Left ventricle myocardium superior (tissue), 1 donor: ENCODE data around the gene STRADA. TPM values are rescaled to one million over a fixed set of nuclear protein-coding genes. Genes with fewer than 3 reads are reported as not detected.
A peak's percentile ranks its signal among the peaks of the same experiment; 100 is the strongest.
"Not testable (repeated sequence)": the region's sequence is repeated elsewhere in the genome, so short reads cannot be mapped to it uniquely, and the experiment has no call there.

Experiments
- ATAC-seq: fragments of 200-7000 bp; cut with Tn5 transposase; one replicate; pipeline ENCODE4 v1.9.1; 2020; ENCODE audit warnings: mild to moderate bottlenecking, moderate library complexity
- DNase-seq: peaks from one replicate; pipeline ENCODE4 v3.0.0-alpha.2; 2020
- intact Hi-C: fragments of 100-400 bp; cut with micrococcal nuclease; formaldehyde crosslinking; loops from one replicate; pipeline ENCODE4 v1.11.0; 2022
- total RNA-seq: library from RNA; stranded (reverse); fragmentation: NEBNext Ultra II Directional; extraction: Animal tissue kit (Norgen Biotek cat#: 25700); gene quantifications from one replicate; pipeline ENCODE4 v1.2.1, GENCODE V29; 2021
- donor health status: DM: no; HTN: yes; CAD: no; lungs with severe emphysema.

Gene STRADA
- total RNA-seq, 1 donor from 2014 or later = 16.0 TPM

- no peak for ATAC-seq
- intact Hi-C loops = no loop called here
These were observed 19.4 kb upstream of the STRADA start for GRCh38 chr17:63760771-63761539.

GRCh38 chr17:63758428-63758827, 16.8 kb upstream of the STRADA start:
- ATAC-seq (no peak), DNase-seq (no peak)
- intact Hi-C loops = no loop called here

More at GRCh38 chr17:63760771-63761539, 19.4 kb upstream of the STRADA start:
- no peak for DNase-seq

DNA sequence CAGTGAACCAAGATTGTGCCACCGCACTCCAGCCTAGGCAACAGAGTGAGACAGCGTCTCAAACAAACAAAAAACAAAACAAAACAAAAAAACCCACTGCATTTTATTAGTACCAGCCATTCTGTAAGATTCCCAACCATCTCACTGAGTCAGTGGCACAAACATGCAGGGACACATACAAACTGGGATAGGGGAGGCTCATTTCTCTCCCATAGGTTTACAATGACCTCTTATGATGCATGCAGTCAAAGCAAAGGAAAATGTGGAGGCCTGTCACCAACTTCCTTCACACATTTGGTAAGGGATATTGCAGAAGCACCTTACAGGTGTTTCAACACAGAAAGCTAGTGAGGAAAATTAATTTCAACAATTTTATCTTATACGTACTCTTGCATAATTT, 12.4 kb upstream of the STRADA start:
- intact Hi-C loops = no loop called here
- DNase-seq (no peak), ATAC-seq (no peak)

DNA sequence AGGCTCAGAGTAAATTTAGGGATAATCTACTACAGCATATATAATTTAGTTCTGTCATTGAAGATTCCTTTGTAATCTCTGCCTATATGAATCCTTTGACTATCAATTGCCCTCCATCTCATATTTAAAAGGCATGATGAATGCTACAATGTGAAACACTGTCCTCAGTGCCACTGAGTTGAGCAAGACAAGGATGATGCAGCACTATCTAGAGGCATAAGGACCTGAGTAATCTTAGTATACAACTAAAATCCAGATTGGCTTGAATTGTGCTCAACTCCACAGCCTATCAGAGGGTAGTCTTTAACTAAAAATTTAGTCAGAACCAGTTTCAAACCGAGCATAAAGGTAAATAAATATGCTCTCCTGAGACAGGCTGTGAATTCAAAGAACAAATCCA, 11.6 kb upstream of the STRADA start:
- no peak for ATAC-seq
- intact Hi-C loops = no loop called here
- DNase-seq = no peak

DNA sequence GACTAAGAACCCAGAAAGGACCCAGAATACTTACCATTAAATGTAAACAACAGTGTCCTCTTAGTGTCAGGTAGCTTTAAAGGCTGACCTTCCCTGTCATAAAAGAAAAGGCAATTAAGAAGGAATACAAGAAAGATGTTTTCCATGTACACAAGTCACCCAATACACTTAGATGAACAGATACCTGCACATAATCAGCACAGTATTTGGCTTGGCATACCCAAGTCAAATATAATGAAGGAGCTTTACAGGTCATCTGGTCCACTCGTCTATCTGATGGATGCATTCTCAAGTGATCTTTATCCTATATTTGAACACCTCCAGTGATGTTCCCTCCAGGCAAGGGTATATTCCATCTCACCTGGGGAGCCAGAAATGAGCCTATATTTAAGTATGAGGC, 11.1 kb upstream of the STRADA start:
- DNase-seq (no peak), ATAC-seq (no peak)
- intact Hi-C loops = no loop called here

GRCh38 chr17:63751806-63752205, 10.2 kb upstream of the STRADA start:
- DNase-seq (no peak), ATAC-seq (no peak)
- intact Hi-C loops = no loop called here

GRCh38 chr17:63741143-63741407, 524 bp downstream of the STRADA start:
- intact Hi-C loops = no loop called here
- DNase-seq = no peak
- ATAC-seq = peak; percentile 50

DNA sequence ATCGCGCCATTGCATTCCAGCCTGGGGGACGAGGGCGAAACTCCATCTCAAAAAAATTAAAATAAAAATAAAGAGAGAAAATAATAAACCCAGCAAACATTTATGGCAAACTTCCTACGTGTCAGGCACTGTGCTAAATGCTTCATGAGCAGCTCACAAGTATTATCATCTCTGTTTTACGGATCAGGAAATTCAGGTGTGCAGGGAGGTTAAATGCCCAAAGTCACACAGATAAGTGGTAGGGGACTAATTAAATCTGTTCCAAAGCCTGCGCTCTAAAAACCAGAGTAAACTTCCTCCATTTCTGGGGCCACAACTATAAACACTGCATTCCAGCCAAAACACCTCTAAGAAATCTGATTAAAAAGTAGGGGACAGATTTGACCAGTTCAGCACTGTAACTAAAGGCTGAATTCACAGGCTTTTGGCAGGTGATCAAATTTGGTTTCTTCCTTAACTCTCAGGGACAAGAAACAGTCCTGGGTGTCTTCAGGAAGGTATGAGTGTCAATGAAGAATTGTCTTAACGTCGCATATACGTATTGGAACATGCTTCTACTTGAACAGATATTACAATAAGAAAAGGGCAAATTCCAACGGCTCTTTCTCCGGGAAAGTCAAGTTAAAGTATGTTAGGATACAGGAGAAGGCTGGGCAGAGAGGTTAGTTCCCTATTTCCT, 996 bp downstream of the STRADA start:
- intact Hi-C loops = no loop called here
- DNase-seq (no peak), ATAC-seq (no peak)

DNA sequence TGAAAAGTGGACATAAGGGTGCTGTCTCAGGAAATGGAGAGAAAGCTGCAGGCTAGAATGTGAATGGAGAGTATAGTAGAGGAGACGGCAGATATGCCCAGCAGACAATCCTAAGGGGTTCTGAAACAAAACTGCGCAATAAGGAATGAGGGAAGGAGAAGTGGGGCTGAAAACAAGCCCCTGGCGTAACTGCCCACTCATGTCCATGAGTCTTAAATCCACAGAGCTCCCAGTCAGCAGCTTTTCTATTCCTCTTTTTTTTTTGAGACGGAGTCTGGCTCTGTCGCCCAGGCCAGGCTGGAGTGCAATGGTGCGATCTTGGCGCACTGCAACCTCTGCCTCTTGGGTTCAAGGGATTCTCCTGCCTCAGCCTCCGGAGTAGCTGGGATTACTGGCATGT, 5.9 kb downstream of the STRADA start:
- intact Hi-C loops = no loop called here
- ATAC-seq (no peak), DNase-seq (no peak)

- no peak for DNase-seq
- intact Hi-C loops = no loop called here
- ATAC-seq = peak; percentile 57
These were observed 19.2 kb downstream of the STRADA start for GRCh38 chr17:63722403-63722802.

GRCh38 chr17:63720194-63720593, 21.4 kb downstream of the STRADA start:
- ATAC-seq, intact Hi-C loops, DNase-seq: not testable (repeated sequence)

GRCh38 chr17:63718988-63719387, 22.6 kb downstream of the STRADA start:
- intact Hi-C loops = no loop called here
- no peak for ATAC-seq

GRCh38 chr17:63716426-63716825, 25.2 kb downstream of the STRADA start:
- intact Hi-C loops = no loop called here
- ATAC-seq = no peak
- DNase-seq = no peak

More at GRCh38 chr17:63718988-63719387, 22.6 kb downstream of the STRADA start:
- DNase-seq = no peak

DNA sequence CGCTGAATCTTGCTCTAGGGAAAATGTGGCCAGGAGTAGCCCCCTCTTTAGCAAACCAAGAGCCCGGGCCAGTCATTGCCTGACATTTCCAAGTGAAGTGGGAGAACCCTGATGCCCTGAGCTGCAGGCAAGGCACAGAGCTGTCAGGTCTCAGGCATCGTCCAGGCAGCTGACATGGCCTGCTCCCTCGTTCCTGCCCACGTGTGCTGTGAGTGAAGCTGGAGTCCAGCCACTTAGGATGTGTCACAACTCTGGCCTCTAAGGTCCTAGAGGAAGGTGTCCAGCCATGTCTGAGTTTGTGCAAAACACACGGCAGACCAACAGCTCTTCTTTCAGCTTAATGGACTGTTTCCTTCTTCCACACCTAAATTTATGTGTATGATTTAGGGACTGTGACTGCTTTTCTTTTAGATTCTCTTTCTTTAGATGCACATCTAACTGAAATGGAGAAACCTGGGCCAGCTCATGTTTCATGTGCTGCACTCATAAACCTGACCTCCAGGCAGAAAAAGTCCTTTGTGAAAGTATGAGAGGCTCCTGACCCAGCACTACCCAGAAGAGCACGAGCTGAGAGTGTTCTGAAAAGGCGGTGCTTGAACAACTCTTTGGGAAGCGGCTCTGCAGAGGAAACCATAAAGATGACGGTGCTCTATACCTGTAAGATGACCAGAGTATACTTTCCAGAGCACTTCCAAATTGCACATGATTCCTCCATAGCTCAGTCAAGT, 26.9 kb downstream of the STRADA start:
- DNase-seq (no peak), ATAC-seq (peak; percentile 91)
- intact Hi-C loops = no loop called here

DNA sequence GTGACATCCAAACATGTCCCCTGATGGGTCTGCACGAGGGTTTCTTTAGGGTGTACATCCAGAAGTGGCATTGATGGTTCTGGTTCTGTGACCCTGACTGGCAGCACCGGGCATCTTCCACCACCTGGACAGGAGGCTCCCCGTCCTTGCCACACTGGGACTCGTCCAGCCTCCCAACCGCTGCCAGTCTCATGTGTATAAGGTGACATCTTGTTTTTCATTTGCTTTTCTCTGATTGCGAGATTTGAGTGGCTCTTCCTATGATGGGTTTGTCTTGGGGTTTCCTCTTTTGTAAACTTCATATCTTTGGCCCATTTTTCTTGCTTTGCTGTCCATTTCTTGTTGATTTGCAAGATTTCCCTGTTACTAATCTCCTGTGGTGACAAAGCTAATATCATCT, 32.5 kb downstream of the STRADA start:
- DNase-seq (no peak), ATAC-seq (no peak)

DNA sequence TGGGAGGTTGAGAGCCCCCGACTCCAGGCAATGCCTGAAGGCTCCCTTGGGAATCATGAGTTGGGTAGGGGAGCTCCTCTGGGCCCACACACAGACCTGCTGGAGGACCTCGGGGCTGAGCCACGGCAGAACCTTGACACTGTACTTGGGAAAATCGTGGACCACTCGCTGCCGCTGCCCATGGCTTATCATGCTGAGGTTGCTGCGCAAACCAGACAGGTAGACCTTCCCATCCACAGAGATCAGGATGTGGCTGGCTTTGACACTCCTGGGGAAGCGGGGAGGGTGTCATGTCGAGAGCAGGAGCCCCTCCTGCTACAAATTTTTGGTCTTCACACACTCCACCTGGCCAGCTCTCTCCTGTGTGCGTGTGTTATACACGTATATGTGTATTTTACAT, 34.4 kb downstream of the STRADA start:
- ATAC-seq (no peak), DNase-seq (no peak)
- intact Hi-C loops = no loop called here

More for the DNA sequence above, 32.5 kb downstream of the STRADA start:
- intact Hi-C loops = no loop called here

DNA sequence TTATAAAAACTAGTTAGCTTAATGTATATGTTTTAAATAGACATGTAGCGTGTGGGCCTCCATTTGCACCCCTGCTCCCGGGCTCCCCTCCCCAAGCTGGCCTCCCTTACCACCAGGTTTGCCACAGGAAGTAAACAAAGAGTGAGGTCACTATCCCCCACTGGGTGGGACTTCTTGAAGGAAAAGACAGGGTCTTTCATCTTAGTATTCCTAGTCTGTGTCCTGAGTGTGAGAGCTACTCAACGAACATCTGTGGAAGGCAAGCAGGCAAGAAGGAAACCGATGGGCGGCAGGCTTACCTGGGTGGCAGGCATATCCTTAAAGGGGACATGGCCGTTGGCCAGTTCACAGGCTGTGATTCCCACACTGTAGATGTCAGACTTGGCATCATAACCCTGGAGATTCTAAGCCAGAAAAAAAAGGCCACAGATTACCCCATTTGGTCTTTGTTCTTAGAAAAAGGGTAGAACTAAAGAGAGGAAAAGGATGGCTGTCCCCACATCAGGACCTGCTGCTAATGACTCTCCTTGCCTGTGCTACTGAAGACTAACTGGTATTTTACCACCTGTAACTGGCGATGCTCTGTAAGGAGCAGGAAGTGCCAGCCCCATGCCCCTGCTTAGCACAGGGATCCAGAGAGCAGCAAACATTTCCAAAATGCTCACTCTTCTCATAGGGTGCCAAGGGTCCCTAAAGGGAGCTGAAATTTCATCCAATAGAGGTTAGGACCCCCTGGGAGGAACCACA, 35.1 kb downstream of the STRADA start:
- no peak for DNase-seq
- intact Hi-C loops = no loop called here
- ATAC-seq = no peak

DNA sequence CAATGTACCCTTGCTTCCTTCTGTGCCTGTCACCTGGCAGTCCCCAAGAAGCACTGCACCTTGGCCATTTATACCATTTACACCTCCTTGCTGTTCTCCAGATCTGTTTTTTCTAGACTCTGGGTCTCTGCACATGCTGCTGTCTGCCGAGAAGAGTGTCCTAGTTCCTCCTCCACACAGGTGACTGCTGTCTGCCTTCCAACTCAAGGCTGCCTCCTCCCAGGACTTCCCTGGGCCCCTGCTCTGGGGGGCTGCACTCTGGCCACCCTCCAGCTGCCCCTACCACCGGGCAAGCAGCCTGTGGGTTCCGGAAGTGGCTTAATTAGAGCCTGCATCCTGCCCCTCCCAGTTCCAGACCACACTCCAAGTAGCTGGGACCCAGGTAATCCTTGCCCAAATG, 35.9 kb downstream of the STRADA start:
- no peak for ATAC-seq
- no peak for DNase-seq
- intact Hi-C loops = no loop called here

GRCh38 chr17:63704836-63705235, 36.8 kb downstream of the STRADA start:
- no peak for ATAC-seq
- no peak for DNase-seq
- intact Hi-C loops = no loop called here

GRCh38 chr17:63704259-63704576, 37.4 kb downstream of the STRADA start:
- DNase-seq = no peak
- no peak for ATAC-seq
- intact Hi-C loops = no loop called here
